ENCODE measurements around the gene SH3PXD2A.

The SH3PXD2A gene

DNA sequence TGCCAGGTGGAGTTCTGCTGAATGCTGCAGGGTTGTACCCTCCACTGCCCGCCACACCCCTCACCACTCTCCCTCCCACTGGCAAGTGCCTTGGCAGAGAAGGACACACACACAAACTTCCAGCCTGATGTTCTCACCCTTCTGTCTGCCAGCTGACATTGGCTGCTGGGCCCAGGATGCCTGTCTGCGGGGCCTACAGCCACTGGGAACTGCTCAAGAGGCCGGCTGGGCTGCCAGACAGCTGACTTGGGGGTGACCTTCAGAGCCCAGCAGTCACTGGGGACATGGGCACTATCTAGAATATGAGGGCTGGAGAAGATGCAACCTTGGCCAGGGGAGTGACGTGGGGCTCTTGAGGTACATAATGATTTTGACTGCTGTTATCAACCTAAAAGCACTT, 157.1 kb downstream of the SH3PXD2A start:
- no peak for DNase-seq

DNA sequence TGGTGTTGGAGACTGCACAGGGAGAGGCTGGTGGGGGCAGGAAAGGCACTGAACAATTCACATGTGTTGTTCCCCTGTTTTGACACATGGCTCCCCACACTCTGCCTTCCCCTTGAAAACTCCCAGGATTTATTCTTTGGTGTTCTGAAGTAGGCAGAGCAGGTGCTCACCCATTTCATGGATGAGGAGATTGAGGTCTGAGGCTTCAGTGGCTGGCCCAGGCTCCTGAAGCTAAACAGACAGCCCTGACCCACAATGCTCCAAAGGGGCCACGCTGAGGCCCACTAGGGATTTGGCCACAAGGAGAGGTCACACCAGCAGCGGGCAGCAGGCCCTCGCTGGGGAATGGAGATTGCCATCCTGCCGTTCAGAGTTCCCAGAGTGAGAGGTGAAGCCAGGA, 157.6 kb downstream of the SH3PXD2A start:
- no peak for DNase-seq

DNA sequence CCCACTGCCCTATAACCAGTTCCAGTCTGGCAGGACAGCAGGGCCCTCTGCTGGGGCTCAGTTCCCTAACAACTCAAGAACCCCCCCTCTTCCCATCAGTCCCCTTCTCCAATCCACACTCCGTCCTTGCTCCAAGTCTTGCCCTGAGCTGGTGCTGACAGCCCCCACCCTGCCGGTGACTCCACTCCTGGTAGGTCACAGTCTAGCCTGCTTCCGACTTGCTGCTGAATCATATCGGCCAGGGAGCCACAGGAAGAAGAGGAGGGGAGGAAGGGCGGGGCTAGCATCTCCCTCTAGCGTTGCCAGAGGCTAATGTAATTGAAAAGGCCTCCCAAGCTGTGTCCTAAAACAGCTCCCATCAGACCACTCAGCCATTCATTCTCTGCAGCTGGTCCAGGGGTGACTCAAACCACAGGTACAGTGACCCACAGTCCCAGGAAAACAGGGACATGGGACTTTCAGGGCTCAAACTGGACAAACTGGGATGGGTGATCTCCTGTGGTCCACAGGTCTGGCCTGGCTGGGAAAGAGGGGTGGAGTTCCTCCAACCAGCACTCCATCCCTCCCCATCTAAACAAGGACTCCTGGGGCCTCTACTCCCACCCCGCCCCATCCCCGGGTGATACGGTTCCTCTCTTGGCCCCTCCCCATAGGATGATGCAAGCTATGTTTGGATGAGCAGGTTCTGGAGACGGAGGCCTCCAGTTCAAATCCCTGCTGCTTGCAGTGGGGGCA, 158.8 kb downstream of the SH3PXD2A start:
- no peak for DNase-seq

DNA sequence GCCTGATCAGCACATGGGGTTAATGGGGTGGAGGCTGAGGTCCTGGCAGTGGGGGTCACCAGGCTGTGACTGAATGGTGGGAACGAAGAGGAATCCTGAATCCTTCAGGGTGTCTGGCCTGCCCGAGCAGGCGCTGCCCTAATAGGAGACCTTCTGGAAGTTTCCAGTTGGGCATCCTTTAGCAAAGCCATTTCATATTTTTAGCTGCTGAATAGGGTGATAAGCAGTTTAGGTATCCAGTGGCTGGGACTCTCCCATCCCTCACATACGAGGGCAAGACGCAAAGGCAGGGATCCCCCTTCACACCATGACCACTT, 159.3 kb downstream of the SH3PXD2A start:
- DNase-seq, result no peak

DNA sequence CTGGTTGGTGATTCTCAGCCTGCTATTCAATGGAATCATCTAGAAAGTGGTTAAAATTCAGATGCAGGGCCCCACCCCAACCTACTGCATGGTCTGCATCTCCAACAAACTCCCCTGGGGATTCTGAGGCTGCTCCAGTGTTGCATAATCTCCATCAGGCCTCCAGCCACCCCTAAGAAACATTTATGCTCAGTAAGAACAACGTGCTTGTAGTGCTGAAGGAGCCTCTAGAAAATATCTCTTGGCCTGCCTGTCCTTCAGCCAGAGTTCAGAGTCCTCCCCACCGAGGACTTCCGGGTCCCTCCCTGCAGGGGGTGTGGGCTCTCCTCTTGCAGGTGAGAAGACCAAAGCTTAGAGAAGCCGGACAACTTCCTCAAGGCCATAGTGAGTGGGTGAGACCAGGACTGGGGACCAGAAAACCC, 159.8 kb downstream of the SH3PXD2A start:
- DNase-seq, result no peak

DNA sequence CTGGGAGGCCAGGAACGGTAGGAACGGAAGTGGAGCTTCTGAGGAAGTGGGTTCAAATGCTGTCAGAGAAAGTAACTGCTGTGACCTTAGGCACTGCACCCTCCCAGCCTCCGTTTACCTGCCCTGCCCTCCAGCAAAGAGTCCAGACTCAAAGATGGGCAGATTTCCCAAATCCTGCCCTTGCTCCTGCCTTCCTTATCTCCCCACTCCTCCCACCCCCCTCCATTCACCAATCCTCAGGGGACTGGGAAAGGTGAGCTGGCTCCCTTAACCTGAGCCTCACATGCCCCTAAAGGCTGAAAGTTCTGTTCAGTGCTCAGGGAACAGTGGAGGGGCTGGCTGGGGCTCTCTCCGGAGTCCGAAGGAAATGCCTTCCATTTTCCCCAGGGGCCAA, 161.6 kb downstream of the SH3PXD2A start:
- DNase-seq, result no peak

DNA sequence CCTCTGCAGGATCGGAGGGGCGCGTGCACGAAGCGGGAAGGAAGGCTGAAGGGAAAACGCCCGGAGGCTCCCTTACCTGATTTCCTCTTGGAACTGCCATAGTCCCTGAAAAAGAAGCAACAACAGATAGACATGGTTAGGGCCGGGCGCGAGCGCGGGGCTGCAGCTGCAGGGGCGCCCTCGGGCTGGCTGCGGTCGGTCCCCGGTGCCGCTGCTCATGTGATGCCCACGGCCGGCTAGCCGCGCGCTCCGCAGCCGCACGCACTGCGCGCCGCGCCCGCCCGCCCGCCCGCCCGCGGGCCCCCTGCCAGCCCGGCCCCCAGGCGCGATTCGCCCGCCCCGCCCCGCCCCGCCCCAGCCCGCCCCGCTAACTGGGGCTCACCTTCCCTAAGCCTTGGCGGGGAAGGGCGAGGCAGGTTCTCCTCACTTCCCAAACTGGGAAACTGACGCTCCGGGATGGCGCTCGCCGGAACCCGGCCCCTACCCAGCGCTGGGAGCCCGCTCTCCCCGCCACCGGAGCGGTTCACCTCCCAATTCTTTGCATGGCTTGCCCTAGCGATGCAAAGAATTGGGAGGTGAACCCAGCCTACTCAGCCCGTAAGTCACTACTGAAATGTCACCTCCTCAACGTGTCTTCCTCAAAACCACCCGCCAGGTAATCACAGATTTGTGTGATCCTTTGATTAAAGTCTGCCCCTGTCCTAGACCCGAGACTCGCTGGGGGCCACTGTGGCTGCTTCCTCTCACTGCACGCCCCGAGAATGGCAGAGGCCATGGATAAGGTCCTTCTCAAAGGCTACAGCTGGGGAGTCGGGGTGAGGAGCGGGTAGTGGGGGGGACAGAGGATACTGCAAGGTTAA, 162.2 kb downstream of the SH3PXD2A start:
- no peak for DNase-seq

DNA sequence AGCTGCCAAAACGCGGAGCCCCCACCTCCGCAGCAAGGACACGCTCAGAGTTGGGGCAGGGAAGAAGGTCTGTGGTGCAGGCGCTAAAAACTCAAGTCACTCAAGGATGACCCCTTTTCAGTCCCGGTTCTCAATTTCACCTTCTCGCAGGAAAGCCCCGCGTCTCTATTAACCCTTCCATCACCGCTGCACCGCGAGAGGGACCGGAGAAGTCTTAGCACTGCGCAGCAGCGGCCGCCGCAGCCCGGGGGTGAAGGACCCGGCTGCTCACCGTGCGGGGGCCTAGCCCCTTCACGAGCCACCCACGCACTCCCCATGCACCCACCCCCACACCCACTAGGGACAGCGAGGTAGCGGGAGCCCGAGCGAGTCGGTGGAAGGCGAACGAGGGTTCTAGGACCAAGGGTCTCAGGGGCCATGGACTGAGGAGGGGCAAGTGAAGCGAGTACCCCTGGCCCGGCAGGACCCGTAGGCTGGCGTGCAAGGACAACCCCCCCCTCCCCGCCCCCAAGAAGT, 162.9 kb downstream of the SH3PXD2A start:
- DNase-seq, result no peak

DNA sequence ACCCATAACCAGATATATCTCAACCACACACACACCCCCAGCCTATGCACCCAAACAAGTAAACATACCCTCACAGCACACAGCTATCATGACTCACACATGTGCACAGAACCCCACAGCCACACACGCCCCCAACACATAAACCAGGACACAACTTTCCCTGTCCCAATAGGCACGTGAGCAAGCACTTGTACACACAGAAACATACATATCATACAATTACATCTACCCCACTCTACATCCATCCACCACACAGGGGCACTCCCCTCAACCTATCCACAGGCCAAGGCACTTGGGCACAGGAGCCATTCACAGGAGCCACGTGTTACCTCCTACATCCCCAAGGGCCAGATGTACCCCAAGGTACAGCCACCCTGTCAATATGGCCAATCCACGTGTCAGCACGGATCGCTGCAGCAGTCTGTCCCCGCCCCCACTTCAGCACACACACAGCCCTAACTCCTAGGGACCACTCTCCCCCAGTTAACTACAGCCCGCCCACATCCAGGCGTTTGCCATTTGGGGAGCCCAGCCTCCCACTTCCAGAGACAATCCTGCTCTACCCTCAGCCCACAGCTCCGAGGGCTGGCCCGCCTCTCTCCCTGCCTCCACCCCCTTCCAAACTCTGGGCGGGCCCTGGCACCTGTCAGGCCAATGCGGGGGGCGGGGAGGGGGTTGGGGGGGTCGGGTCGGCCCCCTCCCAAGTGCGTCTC, 163.5 kb downstream of the SH3PXD2A start:
- no peak for DNase-seq

DNA sequence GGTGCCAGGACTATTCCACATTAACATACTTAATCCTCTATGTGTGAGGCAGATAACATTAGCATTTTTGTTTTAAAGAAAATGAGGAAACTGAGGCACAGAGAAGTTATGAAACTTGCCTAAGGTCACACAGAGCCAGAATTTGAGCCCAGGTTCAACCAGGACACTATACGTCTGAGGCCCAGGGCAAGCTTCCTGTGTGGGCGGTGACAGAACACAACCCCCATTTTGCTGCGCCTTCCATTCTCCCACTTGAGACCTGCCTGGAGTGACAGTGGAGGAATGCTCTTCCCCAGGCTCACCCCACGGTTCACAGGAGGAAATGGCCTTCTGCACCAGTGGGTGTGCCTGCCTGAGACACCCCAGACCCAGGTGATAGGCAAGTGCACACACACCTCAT, 164.1 kb downstream of the SH3PXD2A start:
- no peak for DNase-seq

DNA sequence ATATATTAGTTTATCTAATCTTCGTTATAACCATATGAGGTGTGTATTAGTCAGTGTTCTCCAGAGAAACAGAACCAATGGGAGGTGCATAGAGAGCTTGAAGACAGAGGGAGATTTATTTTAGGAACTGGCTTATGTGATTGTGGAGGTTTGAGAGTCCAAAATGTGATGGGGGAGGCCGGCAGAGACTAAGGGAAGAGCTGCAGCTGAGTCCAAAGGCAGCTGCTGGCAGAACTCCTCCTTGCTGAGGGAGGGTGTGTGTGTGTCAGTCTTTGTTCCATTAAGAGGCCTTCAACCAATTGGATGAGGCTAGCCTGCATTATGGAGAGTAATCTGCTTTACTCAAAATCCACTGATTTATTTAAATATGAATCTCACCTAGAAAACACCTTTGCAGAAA, 165.1 kb downstream of the SH3PXD2A start:
- DNase-seq, result no peak

DNA sequence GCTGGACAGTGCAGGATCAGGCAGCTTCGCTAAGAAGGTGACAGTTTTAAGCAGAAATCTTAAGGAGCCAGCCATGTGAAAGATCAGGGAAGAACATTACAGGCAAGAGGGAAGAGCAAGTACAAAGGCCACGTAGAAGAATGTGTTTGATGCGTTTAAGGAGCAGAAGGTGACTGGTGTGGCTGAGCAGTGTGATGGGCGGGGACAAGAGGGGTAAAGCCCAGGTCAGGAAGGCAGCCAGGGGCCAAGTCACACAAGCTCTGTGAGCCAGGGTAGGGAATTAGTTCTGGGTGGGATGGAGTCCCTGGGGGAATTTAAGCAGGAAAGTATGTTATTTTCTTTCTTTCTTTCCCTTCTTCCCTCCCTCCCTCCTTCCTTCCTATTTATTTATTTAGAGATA, 166.9 kb downstream of the SH3PXD2A start:
- DNase-seq, result no peak

DNA sequence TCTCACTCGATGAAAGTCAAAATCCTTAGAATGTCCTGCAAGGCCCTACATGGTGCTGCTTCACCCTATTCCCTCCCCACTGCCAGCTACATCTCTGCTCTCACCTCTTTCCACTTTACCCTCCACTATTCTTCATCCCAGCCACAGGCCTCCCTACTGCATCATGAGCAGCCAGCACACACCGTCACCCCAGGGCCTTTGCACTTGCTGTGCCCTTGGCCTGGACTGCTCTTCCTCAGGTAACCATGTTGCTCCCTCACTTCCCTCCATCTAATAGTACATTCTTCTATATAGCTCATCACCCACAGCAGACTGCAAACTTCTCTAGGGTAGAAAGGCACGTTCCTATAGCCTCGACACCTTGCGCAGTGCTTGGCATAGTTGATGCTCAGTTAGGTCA, 167.7 kb downstream of the SH3PXD2A start:
- DNase-seq, result no peak

DNA sequence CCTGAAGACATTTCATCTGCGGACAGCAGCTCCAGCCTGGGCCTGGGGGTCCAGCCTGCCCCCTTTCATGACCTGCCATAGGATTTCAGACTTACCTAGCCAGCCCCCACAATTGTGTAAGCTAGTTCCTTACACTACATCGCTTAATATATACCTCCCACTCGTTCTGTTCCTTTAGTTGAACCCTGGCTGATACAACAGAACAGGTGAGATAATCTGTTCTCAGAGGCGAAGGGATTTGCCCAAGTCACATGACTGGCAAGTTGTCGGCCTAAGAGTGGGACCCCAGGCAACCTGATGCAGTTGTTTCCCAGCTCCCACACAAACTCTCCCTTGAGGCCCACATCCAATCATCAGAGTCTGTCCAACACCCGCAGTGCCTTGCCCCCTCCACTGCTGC, 168.2 kb downstream of the SH3PXD2A start:
- DNase-seq, result no peak

DNA sequence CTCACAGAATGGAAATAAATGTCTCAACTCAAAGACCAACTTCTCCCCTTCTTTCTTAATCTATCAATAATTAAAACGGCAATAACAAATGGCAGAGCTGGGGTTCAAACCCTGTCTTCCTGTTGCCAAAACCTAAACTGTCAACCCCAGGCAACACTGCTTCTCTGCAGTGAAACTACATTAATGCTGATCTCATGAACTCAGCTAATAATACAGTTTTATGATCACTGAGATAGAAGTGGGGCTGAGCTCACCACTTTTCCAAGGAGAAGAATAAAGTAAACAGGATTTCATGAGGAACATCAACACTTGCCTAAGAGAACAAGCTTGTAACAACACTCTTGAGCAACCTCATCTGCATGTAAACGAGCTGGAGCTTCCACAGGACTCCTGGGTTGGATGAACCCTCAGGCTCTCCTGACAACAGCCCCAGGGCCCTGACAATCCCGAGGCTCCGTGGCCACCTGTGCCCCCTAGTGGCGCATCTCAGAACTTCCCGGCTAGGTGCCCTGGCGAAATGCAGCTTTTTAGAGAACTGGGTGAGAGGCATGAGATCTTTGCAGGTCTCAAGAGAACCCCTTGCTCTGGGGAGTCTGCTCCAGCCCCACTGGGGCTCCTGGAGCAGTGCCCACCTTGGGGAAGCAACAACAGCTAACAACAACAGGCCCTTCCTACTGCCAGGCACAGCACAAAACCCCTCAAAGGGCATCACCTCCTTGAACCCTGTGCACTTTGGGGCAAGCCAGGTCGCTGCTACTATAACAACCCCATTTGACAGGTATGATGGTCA, 169.3 kb downstream of the SH3PXD2A start:
- peak; percentile 17 for DNase-seq

DNA sequence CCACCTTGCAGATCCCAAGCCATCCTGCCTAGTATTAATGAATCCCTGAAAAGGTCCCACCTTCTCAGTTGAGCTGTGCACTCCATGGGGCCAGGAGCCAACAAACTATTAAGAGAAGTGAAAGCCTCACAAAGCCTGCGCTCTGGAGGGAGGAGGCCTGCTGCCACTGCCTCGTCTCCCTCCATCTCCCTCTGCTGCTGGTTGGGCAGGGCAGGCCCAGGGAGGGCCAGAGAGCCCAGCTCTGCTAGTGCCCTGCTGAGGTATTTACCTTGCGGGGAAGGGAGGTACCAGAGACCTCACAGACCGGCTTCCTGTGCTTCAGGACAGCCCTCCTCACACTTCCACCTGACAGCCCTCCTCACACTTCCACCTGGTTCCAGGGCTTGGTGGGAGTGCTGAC, 171.5 kb downstream of the SH3PXD2A start:
- DNase-seq, result no peak

DNA sequence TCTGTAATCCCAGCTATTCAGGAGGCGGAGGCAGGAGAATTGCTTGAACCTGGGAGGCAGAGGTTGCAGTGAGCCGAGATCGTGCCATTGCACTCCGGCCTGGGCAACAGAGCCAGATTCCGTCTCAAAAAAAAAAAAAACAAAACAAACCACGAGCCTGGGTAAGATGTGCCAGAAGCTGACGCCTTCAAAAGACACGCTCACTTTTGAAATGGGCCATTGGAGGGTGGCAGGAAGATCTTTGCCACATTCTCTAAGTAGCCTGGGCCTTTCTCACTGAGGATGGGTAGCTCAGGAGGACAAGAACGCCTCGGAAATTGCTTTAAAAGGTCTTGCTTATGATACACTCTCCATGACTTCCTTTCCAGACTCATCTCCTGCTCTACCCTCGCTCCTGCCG, 172.7 kb downstream of the SH3PXD2A start:
- no peak for DNase-seq

DNA sequence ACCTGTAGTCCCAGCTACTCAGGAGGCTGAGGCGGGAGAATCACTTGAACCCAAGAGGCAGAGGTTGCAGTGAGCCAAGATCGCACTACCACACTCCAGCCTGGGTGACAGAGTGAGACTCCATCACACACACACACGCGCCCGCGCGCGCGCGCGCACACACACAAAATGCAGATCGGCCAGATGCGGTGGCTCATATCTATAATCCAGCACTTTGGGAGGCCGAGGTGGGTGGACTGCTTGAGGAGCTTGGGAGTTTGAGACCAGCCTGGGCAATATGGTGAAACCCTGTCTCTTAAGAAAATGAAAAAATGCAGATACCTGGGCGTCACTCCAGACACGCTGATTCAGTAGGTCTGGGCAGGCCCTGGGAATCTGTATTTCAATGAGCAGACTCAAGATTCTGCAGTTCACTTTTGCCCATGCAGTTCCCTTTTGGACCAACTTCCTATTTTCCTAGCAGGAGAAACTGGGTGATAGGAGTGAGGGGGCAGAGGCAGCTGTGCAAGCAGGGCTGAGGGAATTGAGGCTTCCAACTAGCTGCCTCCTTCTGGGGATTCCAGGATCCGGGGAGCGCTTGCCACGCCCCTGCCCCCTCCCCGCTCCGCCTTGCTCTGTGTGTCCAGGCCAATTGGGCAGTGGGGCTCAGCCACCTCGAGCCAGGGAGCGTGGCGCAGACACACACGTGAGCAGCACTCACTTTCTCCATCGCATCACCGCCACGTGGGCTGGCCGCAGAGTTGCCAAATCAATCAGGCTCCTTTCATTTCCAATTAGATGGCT, 173.6 kb downstream of the SH3PXD2A start:
- DNase-seq, result no peak

DNA sequence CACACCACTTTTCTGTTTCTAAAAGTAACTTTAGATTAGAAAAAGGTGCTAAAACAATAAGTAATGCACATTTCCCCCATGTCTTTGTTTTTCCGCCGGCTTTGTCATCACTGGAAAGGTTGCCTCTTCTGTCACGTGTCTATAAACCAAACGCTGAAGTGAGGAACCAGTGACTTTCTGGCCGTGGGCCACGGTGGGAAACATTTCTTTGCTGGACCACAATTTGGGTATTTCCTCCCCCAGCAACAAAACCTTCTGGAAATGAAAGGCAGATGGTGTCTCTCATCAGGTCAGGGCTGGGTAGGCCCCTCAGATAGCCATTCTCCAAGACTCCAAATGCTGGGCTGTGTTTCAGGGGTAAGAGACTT, 174.5 kb downstream of the SH3PXD2A start:
- no peak for DNase-seq

DNA sequence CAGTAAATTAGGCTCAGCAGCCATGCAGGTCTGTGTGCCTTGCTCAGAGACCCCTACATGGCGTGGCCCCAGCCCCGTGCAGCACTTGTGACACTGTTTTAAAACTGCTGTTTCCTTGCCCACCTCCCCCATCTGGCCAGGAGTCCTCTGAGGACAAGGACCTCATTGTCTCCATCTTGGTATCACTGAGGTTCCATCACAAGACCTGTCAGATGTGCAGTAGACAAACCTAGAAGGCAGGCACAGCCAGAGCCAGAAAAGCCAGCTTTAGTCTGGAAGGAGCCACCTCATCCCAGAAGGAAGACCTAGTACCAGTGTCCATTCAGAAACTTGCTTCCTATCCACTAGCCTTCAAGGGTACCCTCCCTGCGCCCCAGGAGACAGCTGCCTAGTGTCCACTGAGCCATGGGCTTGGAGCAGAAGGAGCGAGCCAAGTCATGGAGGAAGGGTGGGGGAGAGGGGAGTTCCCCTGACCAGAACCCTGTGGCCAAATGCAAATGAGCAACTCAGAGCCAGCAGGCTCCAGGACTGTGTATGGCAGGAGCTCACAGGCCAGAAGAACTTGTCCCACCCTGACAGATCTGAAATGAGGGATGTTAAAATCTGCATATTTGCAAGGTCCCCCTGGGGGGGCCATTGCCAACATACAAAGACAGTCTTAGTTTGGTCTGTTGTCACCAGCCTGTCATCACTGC, 176.1 kb downstream of the SH3PXD2A start:
- DNase-seq, result no peak

DNA sequence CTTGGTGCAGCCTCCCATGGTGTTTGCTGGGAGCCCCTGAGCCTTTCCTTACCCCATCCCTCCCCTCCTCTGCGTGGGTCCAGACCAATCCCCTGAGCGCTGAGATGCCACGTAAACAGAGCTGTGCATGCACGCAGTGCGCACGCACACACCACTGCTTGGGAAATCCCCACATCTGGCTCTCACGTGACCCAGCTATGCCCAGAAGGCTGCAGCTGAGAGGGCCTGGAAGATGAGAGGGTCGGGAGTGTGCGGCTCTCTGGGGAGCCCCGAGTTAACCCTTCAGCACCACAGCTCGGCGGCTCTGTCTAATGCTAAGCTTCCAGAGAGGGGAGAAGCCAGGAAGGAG, 177.2 kb downstream of the SH3PXD2A start:
- DNase-seq, result no peak

Measured in NCI-H1092 treated with DMSO at 0.1 percent for 48 hours (cell line).